HT-29 (cell line): ENCODE measurements around the gene GSTA4. TPM values are rescaled to one million over a fixed set of nuclear protein-coding genes. Genes with fewer than 3 reads are reported as not detected.
"Not testable (repeated sequence)": the region's sequence is repeated elsewhere in the genome, so short reads cannot be mapped to it uniquely, and the experiment has no call there.

Experiments
- DNase-seq: peaks from one replicate; pipeline ENCODE4 v3.0.0-alpha.2; 2015; ENCODE audit warnings: low spot score
- total RNA-seq: library from RNA; depleted of rRNA; stranded (reverse); fragments of >200 nt; shearing (Covaris generic); gene quantifications from 2 replicates; pipeline ENCODE4 v1.2.3, GENCODE V29; 2014

Gene GSTA4
- total RNA-seq, 1 experiment from 2014 or later: 4.1 TPM

DNA sequence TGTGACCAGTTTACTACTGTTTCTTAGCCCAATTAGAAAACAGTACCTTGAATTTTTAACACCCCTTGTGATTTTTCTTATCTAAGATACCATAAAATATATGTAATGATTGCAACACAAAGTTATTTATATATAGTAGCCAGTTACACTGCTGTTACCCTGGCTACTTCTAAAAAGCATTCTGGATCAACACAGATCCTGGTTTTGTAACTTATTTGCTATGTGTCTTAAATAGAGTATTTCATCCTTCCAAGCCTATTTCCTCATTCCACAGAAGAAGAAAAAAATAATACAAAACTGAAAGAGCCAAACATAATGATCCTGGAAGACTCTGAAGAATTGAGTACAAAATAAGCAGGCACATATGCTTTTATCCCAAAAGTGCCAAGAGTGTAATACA is 19.0 kb upstream of the GSTA4 start:
- DNase-seq: no peak

DNA sequence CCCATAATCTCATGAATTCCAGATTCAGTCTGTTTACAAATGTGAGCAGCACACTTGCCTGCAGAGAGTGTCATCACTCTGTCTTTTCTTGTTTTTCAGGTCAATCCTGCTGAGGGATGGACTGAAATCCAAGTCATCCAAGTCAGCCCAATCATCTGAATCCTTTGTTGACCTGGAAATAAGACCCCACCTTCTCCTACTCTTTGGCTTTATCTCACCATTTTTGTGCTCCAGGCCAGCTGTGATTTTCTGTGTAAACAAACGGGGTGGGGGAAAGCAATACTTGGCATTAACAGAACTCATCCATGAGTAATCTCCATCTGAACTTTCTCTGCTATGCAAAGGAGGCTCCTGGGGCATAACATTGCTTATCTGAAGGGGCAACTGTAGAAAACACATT is 16.9 kb upstream of the GSTA4 start:
- DNase-seq: no peak

DNA sequence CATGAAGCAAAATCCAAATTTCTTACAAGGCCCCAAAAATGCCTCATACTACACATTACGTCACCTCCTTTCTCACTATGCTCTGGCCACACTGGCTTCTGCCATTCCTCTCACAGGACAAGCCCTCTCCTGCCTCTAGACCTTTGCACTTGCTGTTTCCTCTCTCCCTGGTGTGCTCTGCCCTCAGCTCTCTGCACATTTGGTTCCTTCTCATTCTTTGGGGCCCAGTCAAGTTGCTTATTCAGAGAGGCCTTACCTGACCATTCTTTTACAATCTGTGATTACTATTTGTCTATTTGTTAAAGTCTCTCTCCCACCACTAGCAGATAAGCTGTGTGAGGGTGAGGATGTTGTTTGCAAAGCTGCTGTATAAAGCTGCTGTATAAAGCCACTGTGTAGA is 15.4 kb upstream of the GSTA4 start:
- DNase-seq: no peak

DNA sequence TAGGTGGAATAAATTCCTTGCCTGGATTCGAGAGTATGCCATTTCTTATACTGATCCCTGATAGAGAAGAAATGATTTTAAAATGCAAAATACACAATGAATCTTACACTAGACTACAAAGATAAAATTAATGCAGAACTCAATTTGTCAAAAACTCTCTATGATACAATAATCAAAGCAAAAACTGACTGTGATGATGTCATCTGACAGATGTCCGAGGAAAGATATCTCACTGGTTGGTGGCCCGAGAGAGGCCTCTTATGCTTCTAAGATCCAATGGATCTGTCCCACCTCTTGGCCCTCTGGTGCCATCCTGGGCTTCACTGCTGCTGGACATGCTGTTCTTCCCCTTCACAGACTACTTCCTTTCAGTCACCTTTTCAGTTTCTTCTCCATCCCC is 14.4 kb upstream of the GSTA4 start:
- DNase-seq: no peak

DNA sequence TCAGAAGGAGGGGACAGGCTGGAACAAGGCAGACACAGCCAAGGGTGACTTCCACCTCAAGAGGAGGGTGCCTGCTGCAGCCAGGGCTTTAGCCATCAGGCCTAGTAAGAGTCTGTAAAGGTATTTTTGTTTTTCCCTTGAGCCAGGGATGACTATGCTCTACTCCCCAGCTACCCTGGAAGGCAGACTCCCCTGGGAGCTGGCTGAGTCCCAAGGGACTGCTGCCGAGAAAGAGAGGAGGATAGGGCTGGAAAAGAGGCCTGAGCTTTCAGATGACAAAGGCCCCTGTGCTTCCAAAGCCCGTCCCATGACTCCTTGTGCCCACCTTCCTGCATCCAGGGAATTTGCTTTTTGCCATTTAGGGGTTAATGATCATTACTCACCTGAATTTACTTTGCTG is 14.0 kb upstream of the GSTA4 start:
- no peak for DNase-seq

DNA sequence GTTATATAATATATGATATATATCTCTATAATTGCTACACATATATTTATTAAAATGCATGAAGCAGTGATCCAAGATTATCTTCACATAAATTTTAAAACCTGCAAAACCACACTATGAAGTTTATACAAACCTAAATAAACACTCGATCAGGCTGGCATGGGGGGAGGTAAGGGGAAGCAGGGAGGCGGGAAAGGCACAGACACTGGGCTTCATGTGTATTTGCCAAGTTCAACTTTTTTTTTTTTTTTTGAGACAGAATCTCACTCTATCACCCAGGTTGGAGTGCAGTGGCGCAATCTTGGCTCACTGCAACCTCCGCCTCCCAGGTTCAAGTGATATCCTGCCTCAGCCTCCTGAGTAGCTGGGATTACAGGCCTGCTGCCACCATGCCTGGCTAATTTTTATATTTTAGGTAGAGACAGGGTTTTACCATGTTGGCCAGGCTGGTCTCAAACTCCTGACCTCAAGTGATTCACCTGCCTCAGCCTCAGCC is 13.2 kb upstream of the GSTA4 start:
- not testable (repeated sequence) for DNase-seq

DNA sequence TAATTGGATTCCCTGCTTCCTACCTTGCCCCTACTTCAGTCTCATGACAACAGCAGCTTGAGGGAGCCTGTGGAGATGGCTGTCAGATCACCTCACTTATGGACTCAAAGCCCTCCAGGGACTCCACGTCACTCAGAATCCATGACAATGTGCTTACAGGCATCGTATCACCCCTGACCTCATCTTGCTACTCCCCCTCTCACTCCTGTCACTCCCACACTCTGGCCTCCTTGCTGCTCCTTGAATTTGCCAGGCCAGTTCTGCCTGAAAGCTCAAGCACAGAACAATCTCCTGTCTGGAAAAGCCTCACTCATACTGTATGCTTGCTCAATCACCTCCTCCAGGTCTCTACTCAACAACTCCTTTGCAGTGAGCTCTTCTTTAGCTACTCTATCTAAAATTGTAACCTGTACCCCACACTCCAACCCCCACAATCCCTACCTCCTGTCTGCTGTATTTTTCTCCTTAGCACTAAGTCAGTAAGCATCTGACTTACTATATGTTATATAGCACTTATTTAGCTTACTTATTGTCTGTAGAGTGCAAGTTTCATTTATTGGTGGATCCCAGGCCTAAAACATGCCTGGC is 10.7 kb upstream of the GSTA4 start:
- DNase-seq: no peak

DNA sequence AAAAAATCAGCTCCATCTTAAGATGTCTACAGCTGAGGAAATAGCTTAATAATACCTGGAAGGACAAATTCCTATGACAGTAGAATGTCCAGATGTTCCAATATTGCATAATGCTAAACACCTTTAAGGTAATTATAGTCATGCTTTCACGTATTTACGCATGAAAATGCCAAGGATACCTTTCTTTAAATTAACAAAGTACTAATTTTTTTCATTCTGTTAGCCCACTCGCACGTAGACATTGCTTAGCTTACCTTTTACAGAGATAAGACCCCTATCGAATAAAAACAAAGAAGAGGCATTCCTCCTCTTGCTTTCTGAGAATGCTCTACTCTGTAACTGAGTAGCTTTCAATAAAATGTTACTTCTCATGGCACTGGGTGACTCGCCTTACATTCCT is 4.4 kb upstream of the GSTA4 start:
- DNase-seq: no peak

DNA sequence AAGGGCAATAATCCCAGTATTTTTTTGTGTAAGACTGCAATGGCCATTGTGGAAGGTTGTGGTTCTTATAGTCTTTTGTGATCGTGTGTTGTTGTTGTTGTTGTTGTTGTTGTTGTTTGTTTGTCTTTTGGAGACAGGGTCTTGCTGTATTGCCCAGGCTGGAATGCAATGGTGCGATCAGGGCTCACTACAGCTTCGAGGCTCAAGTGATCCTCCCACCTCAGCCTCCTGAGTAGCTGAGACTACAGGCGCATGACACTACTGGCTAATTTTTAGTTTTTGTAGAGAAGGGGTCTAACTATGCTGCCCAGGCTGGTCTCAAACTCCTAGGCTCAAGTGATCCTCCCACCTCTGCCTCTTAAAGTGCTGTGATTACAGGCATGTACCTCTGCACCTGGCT is 3.5 kb upstream of the GSTA4 start:
- DNase-seq: no peak

DNA sequence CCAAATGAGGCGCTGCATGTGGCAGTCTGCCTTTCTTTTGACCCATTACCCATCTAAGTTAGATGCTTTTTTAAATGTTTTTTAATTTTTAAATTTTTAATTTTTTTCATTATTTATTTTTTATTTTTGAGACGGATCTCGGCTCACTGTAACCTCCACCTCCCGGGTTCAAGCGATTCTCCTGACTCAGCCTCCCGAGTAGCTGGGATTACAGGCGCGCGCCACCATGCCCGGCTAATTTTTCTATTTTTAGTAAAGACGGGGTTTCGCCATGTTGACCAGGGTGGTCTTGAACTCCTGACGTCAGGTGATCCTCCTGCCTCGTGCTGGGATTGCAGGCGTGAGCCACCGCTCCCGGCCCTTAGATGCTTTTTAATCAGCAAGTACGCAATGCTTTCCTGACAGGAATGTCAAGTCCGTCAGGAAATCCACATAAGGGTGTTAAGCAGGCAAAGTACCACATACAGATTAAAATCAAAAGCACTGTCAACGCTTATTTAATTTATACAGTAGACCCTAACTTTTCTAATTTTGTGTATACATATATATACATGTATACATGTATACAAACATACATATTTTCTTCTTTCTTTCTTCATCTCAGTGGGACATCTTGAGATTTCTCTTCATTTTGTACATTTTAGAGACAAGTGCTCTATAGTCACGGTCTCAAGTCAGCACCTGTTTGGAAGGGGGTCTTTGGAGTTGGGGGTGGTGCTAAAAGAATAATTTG is 995 bp upstream of the GSTA4 start:
- peak; percentile 68 for DNase-seq

DNA sequence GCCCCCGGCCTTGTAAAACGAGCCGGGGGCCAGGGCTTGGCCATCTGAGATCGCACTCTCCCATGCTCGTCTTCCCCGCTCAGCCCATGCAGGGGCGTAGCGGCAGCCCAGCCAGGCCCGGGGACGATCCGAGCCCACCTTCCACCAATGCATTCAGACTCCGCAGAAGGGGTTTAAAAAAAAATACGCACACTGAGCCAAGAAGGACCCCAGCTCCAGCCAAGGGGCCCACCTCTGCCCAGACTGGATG is 320 bp downstream of the GSTA4 start:
- no peak for DNase-seq

DNA sequence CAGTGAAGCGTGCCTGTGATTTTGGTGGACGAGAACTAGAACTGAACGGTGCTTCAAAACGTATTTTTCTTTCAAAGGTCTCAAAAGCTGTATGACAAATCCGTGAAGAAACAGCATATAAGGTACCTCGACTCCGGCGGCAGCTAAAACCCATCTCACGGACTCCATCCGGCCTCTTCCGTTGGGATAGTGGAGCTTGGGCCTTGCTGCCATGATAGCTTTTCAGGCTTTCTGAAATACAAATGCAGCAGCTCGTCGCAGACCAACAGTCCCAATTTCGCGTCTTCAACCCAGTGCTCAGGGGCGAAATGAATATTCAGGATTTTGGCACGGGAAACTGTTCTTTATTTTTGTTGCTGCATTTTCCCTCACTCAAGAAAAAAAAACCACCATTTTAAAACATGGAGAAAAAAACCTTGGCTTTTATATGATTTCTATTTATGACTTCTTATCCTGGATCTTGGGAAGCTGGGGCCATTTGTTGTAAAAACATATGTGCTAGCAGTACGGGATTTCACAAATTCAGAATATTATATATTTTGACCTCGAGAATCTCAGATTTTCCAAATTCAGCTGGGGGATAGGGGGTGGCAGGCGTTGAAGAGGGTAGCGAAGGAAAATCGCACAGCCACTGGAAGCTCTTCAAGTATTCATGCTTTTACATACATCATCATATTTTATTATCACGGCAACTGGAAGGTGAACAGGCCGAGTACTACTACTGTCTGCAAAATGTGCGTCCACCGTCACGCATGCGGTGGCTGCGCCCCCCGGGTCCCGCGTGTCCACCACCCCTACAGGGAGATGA is 849 bp downstream of the GSTA4 start:
- DNase-seq: peak; percentile 4

DNA sequence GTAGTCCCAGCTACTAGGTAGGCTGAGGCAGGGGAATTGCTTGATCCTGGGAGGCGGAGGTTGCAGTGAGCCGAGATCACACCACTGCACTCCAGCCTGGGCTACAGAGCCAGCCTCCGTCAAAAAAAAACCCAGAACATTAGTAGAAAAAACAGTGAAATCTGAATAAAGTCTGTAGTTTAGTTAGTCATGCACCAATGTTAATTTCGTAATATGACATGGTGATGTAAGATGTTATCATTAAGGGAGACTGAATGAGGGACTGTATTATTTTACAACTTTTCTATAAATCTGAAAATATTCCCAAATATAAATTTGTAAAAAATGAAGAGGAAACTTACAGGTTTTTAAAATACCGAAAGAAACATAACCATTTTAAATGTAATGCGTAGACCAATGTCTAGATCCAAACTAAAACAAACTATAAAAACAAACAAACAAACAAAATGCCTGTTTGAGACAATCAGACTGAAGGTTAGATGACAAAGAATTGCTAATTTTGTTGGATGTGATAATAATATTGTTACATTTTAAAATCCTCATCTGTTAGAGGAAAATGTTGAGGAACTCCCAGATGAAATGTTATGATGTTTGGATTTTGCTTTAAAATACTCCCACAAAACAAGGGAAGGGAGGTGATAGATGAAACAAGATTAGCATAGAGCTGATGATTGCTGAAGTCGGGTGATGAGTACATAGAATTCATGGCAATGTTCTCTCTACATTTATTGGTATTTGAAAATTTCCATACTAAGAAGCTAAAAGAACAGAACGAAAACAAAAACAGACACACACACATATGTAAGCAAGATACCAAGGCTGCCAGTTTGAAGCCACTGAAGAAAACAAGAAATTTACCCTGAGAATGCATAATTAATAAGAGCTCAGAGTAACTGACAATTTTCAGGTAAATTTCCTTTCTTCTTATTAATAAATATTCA is 1.8 kb downstream of the GSTA4 start:
- no peak for DNase-seq

DNA sequence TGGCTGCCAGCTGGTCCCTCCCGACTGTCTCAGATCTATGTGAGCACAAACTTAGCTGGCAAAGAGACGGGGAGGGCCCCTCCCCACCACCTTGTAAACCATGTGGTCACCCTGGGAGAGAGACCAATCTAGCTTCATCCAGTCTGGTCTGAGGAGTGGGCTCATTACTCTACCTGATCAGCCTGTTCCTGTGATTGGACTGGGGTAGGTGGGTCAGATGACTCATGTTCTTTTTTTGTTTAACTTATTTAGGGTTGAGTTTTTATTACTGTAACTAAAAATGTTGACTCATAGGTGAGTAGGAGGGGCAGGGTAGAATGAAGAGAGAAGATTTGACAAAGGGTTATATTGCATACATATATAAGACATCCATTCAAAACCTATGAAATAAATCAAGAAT is 4.7 kb downstream of the GSTA4 start:
- peak; percentile 72 for DNase-seq

DNA sequence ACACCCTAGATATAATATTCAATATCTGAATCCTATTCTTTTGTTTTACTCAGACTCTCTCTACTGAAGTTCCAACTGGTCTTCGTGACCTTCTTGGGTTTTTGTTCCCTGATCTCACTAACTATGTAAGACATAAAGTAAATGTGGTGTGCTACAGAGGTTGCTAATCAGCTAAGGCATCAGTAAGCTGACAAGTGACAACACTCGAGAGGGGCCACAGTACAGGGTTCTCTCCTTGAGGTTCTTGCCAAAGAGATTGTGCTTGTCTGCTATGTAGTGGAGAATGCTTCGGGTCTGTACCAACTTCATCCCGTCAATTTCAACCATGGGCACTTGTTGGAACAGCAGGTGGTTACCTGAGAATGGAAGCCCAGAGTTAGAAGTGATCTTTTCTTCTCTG is 9.9 kb downstream of the GSTA4 start:
- no peak for DNase-seq

DNA sequence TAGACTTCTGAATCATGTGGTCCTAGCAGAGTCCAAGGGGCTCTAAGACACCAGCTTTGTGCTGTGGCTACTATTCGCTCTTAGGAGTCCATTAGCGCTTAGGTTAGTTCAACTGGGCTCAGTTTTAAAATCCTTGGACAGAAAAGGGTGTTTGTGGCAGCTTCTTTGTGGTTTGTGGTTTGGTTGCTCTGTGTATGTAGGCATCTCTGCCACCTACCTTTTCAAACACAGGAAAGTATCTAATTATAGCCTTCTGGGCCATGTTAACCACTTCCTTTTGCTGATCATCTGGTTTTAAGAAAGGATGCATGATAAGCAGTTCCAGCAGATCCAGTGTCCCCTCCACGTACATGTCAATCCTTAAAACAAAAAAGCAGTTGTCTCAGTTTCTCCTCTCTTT is 10.8 kb downstream of the GSTA4 start:
- DNase-seq: peak; percentile 31

DNA sequence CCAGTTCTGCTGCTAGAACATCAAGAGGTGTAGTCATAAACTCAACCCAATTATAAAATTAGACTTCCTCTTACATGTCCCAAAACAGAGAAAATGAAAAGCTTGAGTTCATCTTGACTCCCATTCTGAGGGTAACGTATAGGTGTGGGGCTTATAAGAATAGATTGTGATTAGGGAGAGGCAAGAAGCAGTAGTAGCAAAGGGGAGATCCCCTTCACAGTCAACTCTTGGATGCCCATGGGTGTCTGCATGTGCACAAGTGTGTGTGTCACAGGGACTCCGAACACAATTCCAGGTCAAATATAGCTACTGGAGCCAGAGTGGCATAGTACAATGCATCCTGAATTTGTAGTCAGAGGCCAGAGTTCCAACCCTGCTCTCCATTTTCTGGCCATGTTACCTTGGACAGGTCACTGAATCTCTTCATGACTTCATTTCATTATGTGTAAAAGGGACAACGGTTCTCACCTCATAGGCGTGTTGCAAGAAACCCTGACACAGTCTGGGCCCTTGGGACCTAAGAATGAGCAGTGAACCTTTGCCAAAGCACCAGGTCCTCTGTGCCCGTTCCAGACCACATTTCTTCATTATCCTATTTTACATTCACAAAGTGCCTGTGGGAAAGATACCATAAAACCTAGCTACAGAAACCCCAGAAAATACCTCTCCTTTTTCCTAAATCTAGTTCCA is 11.8 kb downstream of the GSTA4 start:
- DNase-seq: no peak

DNA sequence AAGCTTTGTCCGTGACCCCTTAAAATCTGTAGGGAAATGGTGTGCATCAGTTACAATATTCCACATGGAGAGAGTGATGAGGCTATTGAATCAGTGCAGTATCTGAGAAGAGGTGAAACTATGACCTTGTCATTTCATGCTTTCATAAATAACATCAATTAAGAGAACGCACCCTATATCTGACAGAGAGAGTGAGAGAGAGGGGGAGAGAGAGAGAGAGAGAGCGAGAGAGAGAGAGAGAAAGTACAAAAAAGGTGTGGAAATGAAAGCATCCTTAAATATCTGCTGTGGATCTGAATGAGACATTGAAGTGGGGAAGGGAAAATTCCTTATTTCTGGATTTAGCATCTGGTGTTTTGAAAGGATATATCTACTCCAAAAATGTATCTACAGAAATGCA is 12.4 kb downstream of the GSTA4 start:
- no peak for DNase-seq

DNA sequence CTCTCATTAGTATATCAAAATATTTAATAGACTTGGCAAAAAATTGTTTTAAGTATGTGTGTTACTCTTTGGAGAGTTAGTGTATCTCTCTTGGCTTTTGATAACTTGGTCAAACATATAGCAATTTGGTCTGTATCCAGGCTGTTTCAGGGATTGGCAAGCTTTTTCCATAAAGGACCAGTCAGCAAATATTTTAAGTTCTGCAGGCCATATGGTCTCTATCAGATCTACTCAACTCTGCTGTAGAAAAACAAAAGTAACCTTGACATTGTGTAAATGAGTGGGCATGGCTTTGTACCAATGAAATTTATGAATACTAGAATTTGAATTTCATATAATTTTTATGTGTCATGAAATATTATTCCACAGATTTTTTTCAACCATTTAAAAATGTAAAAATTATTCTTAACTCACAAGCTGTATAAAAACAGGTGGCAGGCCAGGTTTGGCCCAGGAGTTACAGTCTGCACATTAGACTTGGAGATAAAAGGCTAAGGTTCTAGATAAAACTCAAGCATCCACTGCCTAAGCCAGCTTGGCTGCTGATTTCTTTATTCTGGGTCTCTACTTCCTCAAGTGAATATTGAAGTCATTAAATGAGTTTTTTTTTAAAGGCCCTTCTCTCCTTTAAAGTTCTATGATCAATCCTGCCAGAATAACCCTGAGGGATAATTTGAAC is 13.7 kb downstream of the GSTA4 start:
- no peak for DNase-seq

DNA sequence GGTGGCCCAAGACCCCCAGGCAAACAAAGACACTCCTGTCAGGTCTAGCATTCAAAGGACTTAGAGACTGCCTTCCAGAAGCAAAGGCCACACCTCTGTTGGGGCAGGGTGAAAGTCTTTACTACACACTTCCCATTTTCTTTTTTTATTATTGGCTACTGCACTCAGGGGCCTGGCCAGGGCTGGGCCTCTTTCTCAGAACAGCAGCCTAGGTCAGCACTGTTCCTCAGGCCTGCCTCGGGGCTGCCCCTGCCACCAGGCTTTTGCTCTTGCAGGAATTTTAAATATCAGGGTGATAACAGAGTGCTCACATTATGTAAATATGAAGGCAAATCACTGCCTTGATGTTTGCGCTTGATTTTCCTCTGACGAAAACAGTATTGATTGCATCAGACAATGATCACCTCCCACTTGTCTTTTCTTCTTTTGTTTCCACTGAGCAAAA is 18.5 kb downstream of the GSTA4 start:
- no peak for DNase-seq

DNA sequence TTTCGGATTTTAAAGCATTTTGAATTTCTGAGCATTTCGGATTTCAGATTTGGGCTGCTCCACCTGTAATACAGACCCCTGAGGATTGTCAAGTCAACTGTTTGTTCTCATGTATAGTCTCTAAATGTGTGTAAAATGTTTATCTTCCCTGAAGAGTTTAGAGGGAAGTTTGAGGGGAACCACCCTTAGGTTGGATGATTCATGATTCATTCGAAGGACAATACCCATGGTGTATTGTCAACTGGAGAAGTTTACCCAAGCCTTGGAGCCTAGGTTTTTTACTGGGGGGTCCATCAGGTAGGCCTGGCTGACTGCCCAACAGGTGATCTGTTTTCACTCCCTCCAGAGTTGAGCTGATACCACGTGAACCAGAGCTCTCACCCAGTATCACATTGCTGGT is 18.9 kb downstream of the GSTA4 start:
- no peak for DNase-seq
